IPS DF 6.9 (cell line): ENCODE data around the gene ATAD3C.
"Not testable (repeated sequence)": the region's sequence is repeated elsewhere in the genome, so short reads cannot be mapped to it uniquely, and the experiment has no call there.

ENCODE experiments used
- DNase-seq: peaks from one replicate; pipeline ENCODE4 v3.0.0-alpha.2; 2013; ENCODE audit warnings: low read depth, low spot score
- H3K27ac ChIP-seq: one replicate; pipeline ENCODE4 v1.5.1; 2013; ENCODE audit warnings: low read length, control low read depth
- H3K27me3 ChIP-seq: 2 replicates; pipeline ENCODE4 v1.6.1; 2013; ENCODE audit warnings: mild to moderate bottlenecking, low read length; ENCODE audit not compliant: control insufficient read depth, insufficient read depth
- H3K36me3 ChIP-seq: 2 replicates; pipeline ENCODE4 v1.6.1; 2013; ENCODE audit warnings: low read length; ENCODE audit not compliant: control insufficient read depth, insufficient read depth
- H3K4me1 ChIP-seq: 2 replicates; pipeline ENCODE4 v1.6.1; 2013; ENCODE audit warnings: low read length; ENCODE audit not compliant: control insufficient read depth, insufficient read depth
- H3K4me3 ChIP-seq: 2 replicates; pipeline ENCODE4 v1.5.1; 2013; ENCODE audit warnings: mild to moderate bottlenecking, low read length
- H3K9me3 ChIP-seq: 2 replicates; pipeline ENCODE4 v1.6.1; 2013; ENCODE audit warnings: low read length, inconsistent platforms; ENCODE audit not compliant: control insufficient read depth, insufficient read depth
- WGBS: extraction: QIAGEN DNeasy Blood & Tissue Kit; methylation state at CpG from one replicate; pipeline ENCODE4 v1.1.7; 2013; ENCODE audit warnings: mixed read lengths, missing lambda C conversion rate; ENCODE audit not compliant: insufficient read length, insufficient coverage; 5-methylcytosine and 5-hydroxymethylcytosine counted together

ATAD3C gene

GRCh38 chr1:1425753-1426495 lies 23.6 kb upstream of the ATAD3C start:
- Histone ChIP-seq H3K27ac (no peak overlapping the region), H3K4me1 (peaks cover 17% of the 10 kb centered on the region), H3K36me3 (no peaks in the 10 kb centered on the region), H3K4me3 (no peak overlapping the region), H3K9me3 (no peaks in the 10 kb centered on the region), H3K27me3 (no peaks in the 10 kb centered on the region)
- WGBS = no CpG with 5 or more reads among the region's 33 CpGs
- DNase-seq = no peak

GRCh38 chr1:1426496-1427105 lies 22.9 kb upstream of the ATAD3C start:
- DNase-seq = no peak

GRCh38 chr1:1427106-1427819 lies 22.2 kb upstream of the ATAD3C start:
- DNase-seq = no peak
- no peak overlapping the region for H3K27ac ChIP-seq
- WGBS = 100% methylated on average over 2 of the region's 66 CpGs
- H3K36me3 ChIP-seq = no peaks in the 10 kb centered on the region
- peak overlapping the region; percentile 44; the same call in 1 of the 2 replicates for H3K4me3 ChIP-seq
- peaks cover 17% of the 10 kb centered on the region for H3K4me1 ChIP-seq
- no peaks in the 10 kb centered on the region for H3K27me3 ChIP-seq
- H3K9me3 ChIP-seq = no peaks in the 10 kb centered on the region

More at GRCh38 chr1:1426496-1427105, 22.9 kb upstream of the ATAD3C start:
- Histone ChIP-seq H3K36me3 (no peaks in the 10 kb centered on the region), H3K27ac (no peak overlapping the region), H3K4me3 (no peak overlapping the region; the same call in 1 of the 2 replicates), H3K27me3 (no peaks in the 10 kb centered on the region), H3K9me3 (no peaks in the 10 kb centered on the region), H3K4me1 (peaks cover 14% of the 10 kb centered on the region)
- no CpG with 5 or more reads among the region's 19 CpGs for WGBS

DNA sequence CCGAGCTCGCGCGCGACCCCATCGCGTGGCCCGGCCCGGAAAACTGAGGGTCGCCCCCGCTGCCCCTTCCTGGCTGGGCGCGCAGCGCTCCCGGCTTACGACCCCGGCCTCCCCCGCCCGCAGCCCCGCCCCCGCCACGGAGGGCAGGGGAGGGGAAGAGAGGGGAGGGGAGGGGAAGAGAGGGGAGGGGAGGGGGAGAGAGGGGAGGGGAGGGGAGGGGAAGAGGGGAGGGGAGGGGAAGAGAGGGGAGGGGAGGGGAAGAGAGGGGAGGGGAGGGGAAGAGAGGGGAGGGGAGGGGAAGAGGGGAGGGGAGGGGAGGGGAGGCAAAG lies 21.7 kb upstream of the ATAD3C start:
- no peaks in the 10 kb centered on the region for H3K36me3 ChIP-seq
- peak overlapping the region; percentile 44; the same call in 1 of the 2 replicates for H3K4me3 ChIP-seq
- H3K27me3 ChIP-seq = no peaks in the 10 kb centered on the region
- peaks cover 15% of the 10 kb centered on the region for H3K4me1 ChIP-seq
- no peaks in the 10 kb centered on the region for H3K9me3 ChIP-seq
- no peak for DNase-seq
- WGBS = no CpG with 5 or more reads among the region's 22 CpGs
- no peak overlapping the region for H3K27ac ChIP-seq

- DNase-seq = no peak
- no peaks in the 10 kb centered on the region for H3K27me3 ChIP-seq
- peaks cover 17% of the 10 kb centered on the region for H3K4me1 ChIP-seq
- H3K27ac ChIP-seq = no peak overlapping the region
- WGBS = no CpG with 5 or more reads among the region's 19 CpGs
- no peaks in the 10 kb centered on the region for H3K9me3 ChIP-seq
- no peak overlapping the region for H3K4me3 ChIP-seq
- no peaks in the 10 kb centered on the region for H3K36me3 ChIP-seq
Measured at GRCh38 chr1:1428174-1428573, 21.3 kb upstream of the ATAD3C start.

GRCh38 chr1:1428967-1429366 lies 20.5 kb upstream of the ATAD3C start:
- H3K9me3 ChIP-seq, H3K4me3 ChIP-seq, H3K27ac ChIP-seq, H3K36me3 ChIP-seq, H3K27me3 ChIP-seq, DNase-seq: not testable (repeated sequence)
- H3K4me1 ChIP-seq = peaks cover 24% of the 10 kb centered on the region
- WGBS = no CpG with 5 or more reads among the region's 6 CpGs

GRCh38 chr1:1429671-1430073 lies 19.8 kb upstream of the ATAD3C start:
- Histone ChIP-seq H3K27ac (no peak overlapping the region), H3K9me3 (no peaks in the 10 kb centered on the region), H3K4me3 (no peak overlapping the region), H3K36me3 (no peaks in the 10 kb centered on the region), H3K27me3 (no peaks in the 10 kb centered on the region), H3K4me1 (peaks cover 29% of the 10 kb centered on the region)
- no peak for DNase-seq
- WGBS = no CpG with 5 or more reads among the region's 6 CpGs

DNA sequence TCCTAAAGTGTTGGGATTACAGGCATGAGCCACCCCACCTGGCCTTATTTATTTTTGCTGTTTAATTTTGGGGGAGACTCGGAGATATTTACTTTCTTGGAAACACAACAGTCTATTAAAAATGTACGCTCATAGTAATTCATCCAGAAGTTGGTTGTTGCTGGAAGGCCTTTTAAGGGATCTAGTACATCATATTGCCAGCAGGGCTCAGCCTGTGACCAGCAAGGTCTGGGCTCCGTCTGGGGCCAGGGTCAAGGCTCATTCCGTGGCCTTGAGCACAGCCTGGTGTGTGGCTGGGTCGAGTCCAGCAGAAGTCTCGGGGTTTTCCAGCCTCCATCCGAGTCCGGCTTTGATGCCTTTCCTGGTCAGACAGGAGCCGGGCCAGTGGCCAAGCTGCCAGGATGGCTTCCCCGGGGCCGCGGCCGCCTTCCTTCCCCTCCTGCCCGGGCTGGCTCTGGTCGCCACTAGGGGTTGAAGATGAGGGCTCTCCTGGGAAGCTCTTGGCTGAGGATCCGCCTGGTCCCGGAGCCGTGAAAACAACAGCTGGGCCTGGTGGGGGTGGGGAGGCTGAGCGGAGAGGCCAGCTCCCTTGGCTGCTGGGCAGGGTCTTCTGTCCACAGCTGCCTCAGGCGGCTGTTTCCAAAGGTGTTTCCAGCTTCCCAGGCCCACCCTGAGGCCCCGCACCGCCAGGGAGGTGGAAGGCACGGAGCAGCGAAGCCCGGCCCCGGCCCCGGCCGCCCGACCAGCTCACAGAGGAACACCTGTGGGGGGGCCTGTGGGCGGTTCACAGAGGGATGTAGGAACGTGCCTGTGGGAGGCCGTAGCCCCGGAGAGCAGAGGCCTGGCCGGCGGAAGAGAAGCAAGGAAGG lies 19.1 kb upstream of the ATAD3C start:
- DNase-seq = no peak
- H3K9me3 ChIP-seq = no peaks in the 10 kb centered on the region
- no CpG with 5 or more reads among the region's 35 CpGs for WGBS
- H3K36me3 ChIP-seq = no peaks in the 10 kb centered on the region
- H3K4me3 ChIP-seq = no peak overlapping the region
- no peaks in the 10 kb centered on the region for H3K27me3 ChIP-seq
- H3K27ac ChIP-seq = no peak overlapping the region
- peaks cover 35% of the 10 kb centered on the region for H3K4me1 ChIP-seq

- WGBS = no CpG with 5 or more reads among the region's 18 CpGs
- peaks cover 29% of the 10 kb centered on the region for H3K4me1 ChIP-seq
- H3K36me3 ChIP-seq = no peaks in the 10 kb centered on the region
- no peaks in the 10 kb centered on the region for H3K27me3 ChIP-seq
- H3K4me3 ChIP-seq = no peak overlapping the region
- no peak for DNase-seq
- H3K27ac ChIP-seq = no peak overlapping the region
- H3K9me3 ChIP-seq = no peaks in the 10 kb centered on the region
Measured at GRCh38 chr1:1430992-1431844, 18.3 kb upstream of the ATAD3C start.
